Brain microvascular endothelial cell (primary cell): ENCODE measurements around the gene RXRA.
A peak's percentile ranks its signal among the peaks of the same experiment; 100 is the strongest.

Source experiments
- DNase-seq: peaks from one replicate; pipeline ENCODE4 v3.0.0-alpha.2; 2020
- H3K27ac ChIP-seq: fragments of 250-450 bp; sonication (Bioruptor Pico); 2 replicates; pipeline ENCODE4 v1.5.1; 2020; ENCODE audit warnings: mild to moderate bottlenecking, moderate library complexity
- H3K27me3 ChIP-seq: fragments of 250-450 bp; sonication (Bioruptor Pico); replicated peaks from 2 replicates; pipeline ENCODE4 v1.5.1; 2020; ENCODE audit warnings: mild to moderate bottlenecking
- H3K36me3 ChIP-seq: fragments of 250-450 bp; sonication (Bioruptor Pico); replicated peaks from 2 replicates; pipeline ENCODE4 v1.5.1; 2020; ENCODE audit warnings: mild to moderate bottlenecking
- H3K4me3 ChIP-seq: 2 replicates; pipeline ENCODE4 v1.5.1; 2011; ENCODE audit warnings: low read depth, mild to moderate bottlenecking, control low read depth, low read length, moderate library complexity
- CTCF ChIP-seq: IDR thresholded peaks from 2 replicates; pipeline ENCODE4 v1.5.1; 2011; ENCODE audit warnings: low read depth, mild to moderate bottlenecking, moderate library complexity, low read length, control low read depth, inconsistent platforms; ENCODE audit errors: missing control alignments
- in situ Hi-C: cut with HindIII; loops from 2 replicates; pipeline ENCODE4 v1.10.0; 2017; ENCODE audit warnings: low sequenced_read_pairs, low pct_ligation_motif_present

Gene RXRA

GRCh38 chr9:134403292-134403681 is 77.0 kb downstream of the RXRA start:
- no peak for TF ChIP-seq CTCF
- Histone ChIP-seq H3K27me3 (no peaks in the 10 kb centered on the region), H3K4me3 (no peak overlapping the region), H3K27ac (no peak overlapping the region), H3K36me3 (no peaks in the 10 kb centered on the region)
- in situ Hi-C loops: no loop called here
- DNase-seq: no peak

DNA sequence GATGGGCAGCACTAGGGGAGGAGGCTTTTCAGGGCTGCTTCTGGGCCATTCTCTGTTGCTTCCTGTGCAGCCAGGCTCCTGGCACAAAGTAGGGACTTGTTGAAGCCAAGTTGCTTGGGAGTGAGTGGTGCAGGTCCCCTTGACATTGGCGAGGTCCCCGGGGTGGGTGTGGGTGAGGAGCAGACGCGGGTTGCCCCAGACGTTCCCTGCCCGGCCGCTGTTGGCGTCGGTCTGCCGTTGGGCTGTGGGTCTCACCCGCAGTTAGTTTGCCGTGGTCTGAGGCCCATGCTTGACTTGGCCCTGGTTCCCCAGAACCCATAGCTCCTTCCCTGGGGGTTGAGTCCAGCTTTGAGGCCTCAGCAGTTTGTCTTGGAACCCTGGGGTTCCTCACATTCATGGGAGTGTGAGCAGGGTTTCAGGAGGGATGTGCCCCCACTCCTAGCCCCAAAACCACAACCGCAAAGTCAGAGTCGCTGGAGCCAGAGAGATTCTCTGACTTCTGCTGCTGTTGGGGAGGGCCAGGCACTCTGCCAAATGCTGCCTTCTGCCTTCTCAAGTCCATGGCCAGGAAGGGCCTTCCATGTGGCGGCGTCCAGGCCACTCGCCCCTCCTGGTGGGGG is 77.5 kb downstream of the RXRA start:
- TF ChIP-seq CTCF: no peak
- Histone ChIP-seq H3K36me3 (no peaks in the 10 kb centered on the region), H3K27me3 (no peaks in the 10 kb centered on the region), H3K27ac (no peak overlapping the region), H3K4me3 (no peak overlapping the region)
- DNase-seq: peak; percentile 52
- in situ Hi-C loops: no loop called here

GRCh38 chr9:134404376-134405358 is 78.4 kb downstream of the RXRA start:
- Histone ChIP-seq H3K4me3 (no peak overlapping the region), H3K27me3 (no peaks in the 10 kb centered on the region), H3K27ac (no peak overlapping the region), H3K36me3 (no peaks in the 10 kb centered on the region)
- no peak for DNase-seq
- no peak for TF ChIP-seq CTCF
- in situ Hi-C loops: no loop called here

DNA sequence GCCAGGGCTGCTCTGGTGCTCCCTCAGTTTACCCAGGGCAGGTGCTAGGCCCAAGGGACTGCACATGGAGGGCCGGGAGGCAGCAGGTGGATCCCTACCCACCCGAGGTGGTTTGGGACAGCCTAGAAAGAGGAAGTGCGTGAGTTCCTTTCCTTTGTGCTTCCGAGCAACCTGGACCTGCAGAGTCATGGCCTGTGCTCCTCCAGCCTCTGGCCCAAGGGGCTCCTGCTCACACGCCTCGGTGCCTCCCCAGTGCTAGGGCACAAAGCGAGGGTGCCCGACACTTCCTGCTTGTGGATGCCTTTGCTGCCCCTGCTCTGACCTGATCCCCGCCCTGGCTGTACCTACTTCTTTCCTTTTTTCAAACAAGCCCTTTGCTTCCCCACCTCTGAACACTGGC is 79.3 kb downstream of the RXRA start:
- no peak overlapping the region for H3K4me3 ChIP-seq
- no peak for DNase-seq

GRCh38 chr9:134406366-134407120 is 80.3 kb downstream of the RXRA start:
- TF ChIP-seq CTCF: no peak
- H3K27ac ChIP-seq: peak overlapping the region; percentile 71
- no peaks in the 10 kb centered on the region for H3K36me3 ChIP-seq
- DNase-seq: no peak
- peak overlapping the region; percentile 44 for H3K4me3 ChIP-seq
- in situ Hi-C loops: no loop called here
- no peaks in the 10 kb centered on the region for H3K27me3 ChIP-seq

More for the DNA sequence above, 79.3 kb downstream of the RXRA start:
- in situ Hi-C loops: no loop called here
- H3K27ac ChIP-seq: no peak overlapping the region
- H3K27me3 ChIP-seq: no peaks in the 10 kb centered on the region
- no peaks in the 10 kb centered on the region for H3K36me3 ChIP-seq
- no peak for TF ChIP-seq CTCF
